H9 (cell line): Measurements from ENCODE around the gene DAB1. TPM values are rescaled to one million over a fixed set of nuclear protein-coding genes. Genes with fewer than 3 reads are reported as not detected.

Source experiments
- DNase-seq: peaks from one replicate; pipeline ENCODE4 v3.0.0-alpha.2; 2017
- H2AFZ ChIP-seq: one replicate; pipeline ENCODE4 v1.6.1; 2013; ENCODE audit warnings: mild to moderate bottlenecking, low read length, control low read depth, moderate library complexity
- H2AK5ac ChIP-seq: 2 replicates; pipeline ENCODE4 v1.6.1; 2013; ENCODE audit warnings: low read length, control low read depth, mixed read lengths; ENCODE audit not compliant: insufficient read length
- H2BK120ac ChIP-seq: one replicate; pipeline ENCODE4 v1.6.1; 2013; ENCODE audit warnings: low read depth, mild to moderate bottlenecking, low read length, control low read depth, inconsistent platforms; ENCODE audit not compliant: poor library complexity, severe bottlenecking
- H2BK12ac ChIP-seq: 2 replicates; pipeline ENCODE4 v1.6.1; 2013; ENCODE audit warnings: low read length, control low read depth, mixed read lengths, low read depth; ENCODE audit not compliant: insufficient read length
- H2BK15ac ChIP-seq: 2 replicates; pipeline ENCODE4 v1.6.1; 2013; ENCODE audit warnings: low read depth, low read length, control low read depth
- H2BK20ac ChIP-seq: one replicate; pipeline ENCODE4 v1.6.1; 2013; ENCODE audit warnings: low read depth, mild to moderate bottlenecking, low read length, control low read depth, inconsistent platforms; ENCODE audit not compliant: poor library complexity, severe bottlenecking
- H2BK5ac ChIP-seq: 2 replicates; pipeline ENCODE4 v1.6.1; 2013; ENCODE audit warnings: low read length, control low read depth, mixed read lengths; ENCODE audit not compliant: insufficient read length
- H3K14ac ChIP-seq: 2 replicates; pipeline ENCODE4 v1.6.1; 2013; ENCODE audit warnings: low read length, control low read depth; ENCODE audit not compliant: insufficient read depth
- H3K18ac ChIP-seq: 2 replicates; pipeline ENCODE4 v1.6.1; 2013; ENCODE audit warnings: low read depth, mild to moderate bottlenecking, mixed read lengths, low read length, control low read depth; ENCODE audit not compliant: insufficient read length
- H3K23ac ChIP-seq: 2 replicates; pipeline ENCODE4 v1.6.1; 2013; ENCODE audit warnings: low read length, control low read depth, mixed read lengths, low read depth; ENCODE audit not compliant: insufficient read length
- H3K23me2 ChIP-seq: 2 replicates; pipeline ENCODE4 v1.6.1; 2013; ENCODE audit warnings: low read depth, mild to moderate bottlenecking, mixed read lengths, low read length, control low read depth; ENCODE audit not compliant: insufficient read length, poor library complexity, severe bottlenecking
- H3K27ac ChIP-seq: 2 replicates; pipeline ENCODE4 v1.5.1; 2013; ENCODE audit warnings: low read length, control low read depth, mixed read lengths, low read depth; ENCODE audit not compliant: insufficient read length
- H3K27me3 ChIP-seq: 2 replicates; pipeline ENCODE4 v1.6.1; 2013; ENCODE audit warnings: low read length, control low read depth, inconsistent platforms; ENCODE audit not compliant: insufficient read depth
- H3K4ac ChIP-seq: 2 replicates; pipeline ENCODE4 v1.6.1; 2013; ENCODE audit warnings: low read depth, mild to moderate bottlenecking, control low read depth, inconsistent platforms, low read length, moderate library complexity
- H3K4me1 ChIP-seq: 2 replicates; pipeline ENCODE4 v1.6.1; 2013; ENCODE audit warnings: low read length, control low read depth, inconsistent platforms; ENCODE audit not compliant: insufficient read depth
- H3K4me2 ChIP-seq: 2 replicates; pipeline ENCODE4 v1.6.1; 2013; ENCODE audit warnings: low read length, control low read depth, mixed read lengths; ENCODE audit not compliant: insufficient read length, insufficient read depth
- H3K56ac ChIP-seq: 2 replicates; pipeline ENCODE4 v1.6.1; 2013; ENCODE audit warnings: low read depth, mild to moderate bottlenecking, mixed read lengths, low read length, control low read depth; ENCODE audit not compliant: insufficient read length
- H3K79me1 ChIP-seq: 2 replicates; pipeline ENCODE4 v1.6.1; 2013; ENCODE audit warnings: low read depth, mild to moderate bottlenecking, moderate library complexity, low read length, control low read depth, inconsistent platforms; ENCODE audit not compliant: insufficient read depth, poor library complexity, severe bottlenecking
- H3K79me2 ChIP-seq: 2 replicates; pipeline ENCODE4 v1.6.1; 2013; ENCODE audit warnings: low read length, control low read depth, inconsistent platforms; ENCODE audit not compliant: insufficient read depth
- H3K9ac ChIP-seq: 2 replicates; pipeline ENCODE4 v1.6.1; 2013; ENCODE audit warnings: low read length, control low read depth, mixed read lengths; ENCODE audit not compliant: insufficient read length; ENCODE audit errors: extremely low read depth
- H3K9me3 ChIP-seq: one replicate; pipeline ENCODE4 v1.6.1; 2013; ENCODE audit warnings: low read depth, low read length, inconsistent platforms; ENCODE audit not compliant: control insufficient read depth
- H3T11ph ChIP-seq: one replicate; pipeline ENCODE4 v1.6.1; 2013; ENCODE audit warnings: mild to moderate bottlenecking, low read length, control low read depth, inconsistent platforms
- H4K20me1 ChIP-seq: one replicate; pipeline ENCODE4 v1.6.1; 2013; ENCODE audit not compliant: control insufficient read depth, insufficient read length, insufficient read depth
- H4K5ac ChIP-seq: 2 replicates; pipeline ENCODE4 v1.6.1; 2013; ENCODE audit warnings: low read depth, mild to moderate bottlenecking, mixed read lengths, low read length, control low read depth; ENCODE audit not compliant: insufficient read length
- H4K8ac ChIP-seq: replicated peaks from 2 replicates; pipeline ENCODE4 v1.6.1; 2013; ENCODE audit warnings: low read length, control low read depth, mixed read lengths, low read depth; ENCODE audit not compliant: insufficient read length
- H4K91ac ChIP-seq: 2 replicates; pipeline ENCODE4 v1.6.1; 2013; ENCODE audit warnings: low read depth, mild to moderate bottlenecking, moderate library complexity, mixed read lengths, low read length, control low read depth; ENCODE audit not compliant: insufficient read length
- H3K27ac Mint-ChIP-seq, 3 experiments: 2 replicates in 2 of 3; 3 replicates in 1 of 3; pipeline ENCODE4 v1.8.0; 2020 to 2021; ENCODE audit warnings: mixed read lengths in 3 of 3, mild to moderate bottlenecking in 1 of 3, moderate library complexity in 1 of 3
- H3K27me3 Mint-ChIP-seq: 2 replicates; pipeline ENCODE4 v1.8.0; 2021; ENCODE audit warnings: low read depth, mild to moderate bottlenecking, moderate library complexity, mixed read lengths
- H3K36me3 Mint-ChIP-seq, 3 experiments: 2 replicates in 2 of 3; 3 replicates in 1 of 3; pipeline ENCODE4 v1.8.0; 2020 to 2021; ENCODE audit warnings: low read depth in 3 of 3, mixed read lengths in 3 of 3; ENCODE audit not compliant: insufficient read depth in 1 of 3
- H3K4me1 Mint-ChIP-seq, 2 experiments: 2 replicates each; pipeline ENCODE4 v1.8.0; 2020; ENCODE audit warnings: mixed read lengths in 2 of 2
- H3K4me3 Mint-ChIP-seq, 2 experiments: 2 replicates in 1 of 2; 3 replicates in 1 of 2; pipeline ENCODE4 v1.8.0; 2020 to 2021; ENCODE audit warnings: mild to moderate bottlenecking in 2 of 2, mixed read lengths in 2 of 2, moderate library complexity in 1 of 2
- H3K9me3 Mint-ChIP-seq, 2 experiments: 2 replicates in 1 of 2; 3 replicates in 1 of 2; pipeline ENCODE4 v1.8.0; 2020; ENCODE audit warnings: mild to moderate bottlenecking in 2 of 2, mixed read lengths in 2 of 2, moderate library complexity in 1 of 2
- CTCF ChIP-seq: fragments of 200-600 bp; sonication (generic); conservative IDR thresholded peaks from 3 replicates; pipeline ENCODE4 v1.8.0; 2021; ENCODE audit warnings: antibody characterized with exemption, mild to moderate bottlenecking
- WGBS: extraction: QIAGEN DNeasy Blood & Tissue Kit; methylation state at CpG from one replicate; pipeline ENCODE4 v1.1.7; 2013; ENCODE audit warnings: missing lambda C conversion rate, low lambda C conversion rate, mixed read lengths; ENCODE audit not compliant: insufficient read length; ENCODE audit errors: extremely low coverage; 5-methylcytosine and 5-hydroxymethylcytosine counted together
- total RNA-seq: library from RNA; stranded (reverse); gene quantifications from 2 replicates; pipeline ENCODE4 v1.2.1, GENCODE V29; 2021

Gene DAB1
- total RNA-seq, 1 experiment from 2014 or later = 9.3 TPM

DNA sequence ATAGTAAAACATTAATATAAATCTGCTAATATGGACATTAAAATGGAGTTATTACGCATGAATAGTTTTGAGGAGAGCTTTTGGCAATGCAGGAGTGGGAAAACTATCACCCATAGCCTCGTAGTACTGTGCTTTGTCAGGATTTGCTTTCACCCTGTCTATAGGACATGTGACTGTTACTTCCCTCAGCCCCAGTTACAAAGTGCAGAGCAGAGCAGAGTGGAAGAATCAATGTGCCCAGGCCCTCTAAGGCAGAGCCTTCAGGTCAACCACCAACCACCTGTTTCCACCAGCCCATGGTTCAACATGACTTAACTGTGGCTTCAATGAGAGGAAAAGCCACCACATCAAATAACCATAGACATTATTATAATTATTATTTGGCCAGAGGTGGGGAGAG lies 389.1 kb downstream of the DAB1 start:
- no peak overlapping the region for H2AFZ ChIP-seq
- H3K27ac ChIP-seq = no peak overlapping the region
- no peak overlapping the region for H2BK15ac ChIP-seq
- H3K9ac ChIP-seq = no peak overlapping the region
- H3K4ac ChIP-seq = no peak overlapping the region
- WGBS = no CpG with 5 or more reads among the region's 2 CpGs
- Mint-ChIP-seq H3K4me1 (peaks cover 4 to 5% of the 10 kb centered on the region in 2 experiments; a peak in 1 of 4 replicates), H3K4me3 (no peak overlapping the region), H3K36me3 (peaks cover 0 to 8% (median 0%) of the 10 kb centered on the region in 3 experiments; a peak in 3 of 7 replicates), H3K27ac (no peak overlapping the region), H3K27me3 (no peaks in the 10 kb centered on the region), H3K9me3 (peaks cover 3 to 4% of the 10 kb centered on the region in 2 experiments; a peak in 4 of 5 replicates)
- no peaks in the 10 kb centered on the region for H3K23me2 ChIP-seq
- no peak overlapping the region for H3K23ac ChIP-seq
- no peak for DNase-seq
- H2BK20ac ChIP-seq = no peak overlapping the region
- no peak overlapping the region for H4K8ac ChIP-seq
- H3K4me2 ChIP-seq = no peak overlapping the region
- no peaks in the 10 kb centered on the region for H3K79me1 ChIP-seq
- H3K4me1 ChIP-seq = no peaks in the 10 kb centered on the region
- H3T11ph ChIP-seq = no peak overlapping the region
- H4K5ac ChIP-seq = no peak overlapping the region
- no peak overlapping the region for H2AK5ac ChIP-seq
- no peak overlapping the region for H2BK5ac ChIP-seq
- no peak overlapping the region for H3K18ac ChIP-seq
- H3K27me3 ChIP-seq = no peaks in the 10 kb centered on the region
- H3K79me2 ChIP-seq = no peaks in the 10 kb centered on the region
- H2BK120ac ChIP-seq = no peak overlapping the region
- H3K9me3 ChIP-seq = no peaks in the 10 kb centered on the region
- no peaks in the 10 kb centered on the region for H4K20me1 ChIP-seq
- TF ChIP-seq CTCF = no peak
- H3K14ac ChIP-seq = no peak overlapping the region
- H4K91ac ChIP-seq = no peak overlapping the region
- H2BK12ac ChIP-seq = no peak overlapping the region
- no peak overlapping the region for H3K56ac ChIP-seq
